Stimulated activated CD4-positive, alpha-beta T cell treated with anti-CD3 and anti-CD28 coated beads, Interleukin-1b, Interleukin-23, amount 100 ng/mL, for 48 hours (primary cell): ENCODE results near the gene M6PR.
A peak's percentile ranks its signal among the peaks of the same experiment; 100 is the strongest.
"Not testable (repeated sequence)": the region's sequence is repeated elsewhere in the genome, so short reads cannot be mapped to it uniquely, and the experiment has no call there.

Source experiments
- DNase-seq: peaks from one replicate; pipeline ENCODE4 v3.0.0-alpha.2; 2020

M6PR gene

DNA sequence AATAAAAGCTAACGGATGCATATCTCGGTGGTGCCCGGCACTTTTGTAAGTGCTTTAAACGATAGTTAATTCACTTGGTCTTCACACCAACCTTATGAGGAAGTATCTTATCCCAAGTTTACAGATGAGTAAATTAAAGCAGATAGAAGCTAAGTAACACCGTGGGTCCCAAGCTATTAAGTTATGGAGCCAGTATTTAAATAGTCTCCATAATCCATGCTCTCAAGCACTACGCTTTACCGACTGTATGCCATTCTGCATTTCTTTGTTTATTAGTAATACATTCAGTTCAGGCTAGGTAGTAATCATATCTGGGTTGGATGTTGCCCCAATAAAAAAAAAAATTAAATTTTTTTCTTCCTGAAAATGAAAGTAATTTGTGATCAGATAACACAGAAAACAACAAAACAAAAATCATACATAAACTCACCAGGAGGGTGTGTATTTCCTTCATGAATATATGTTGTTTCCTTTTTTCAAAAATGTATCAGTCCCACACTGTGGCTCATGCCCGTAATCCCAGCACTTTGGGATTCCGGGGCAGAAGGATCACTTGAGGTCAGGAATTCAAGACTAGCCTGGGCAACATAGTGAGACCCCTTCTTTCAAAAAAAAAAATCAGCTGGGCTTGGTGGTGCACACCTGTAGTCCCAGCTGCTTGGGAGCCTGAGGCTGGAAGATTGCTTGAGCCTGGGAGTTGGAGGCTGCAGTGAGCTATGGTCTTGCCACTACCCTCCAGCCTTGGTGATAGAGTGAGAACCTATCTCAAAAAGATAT, 1.4 kb upstream of the M6PR start:
- DNase-seq: no peak

DNA sequence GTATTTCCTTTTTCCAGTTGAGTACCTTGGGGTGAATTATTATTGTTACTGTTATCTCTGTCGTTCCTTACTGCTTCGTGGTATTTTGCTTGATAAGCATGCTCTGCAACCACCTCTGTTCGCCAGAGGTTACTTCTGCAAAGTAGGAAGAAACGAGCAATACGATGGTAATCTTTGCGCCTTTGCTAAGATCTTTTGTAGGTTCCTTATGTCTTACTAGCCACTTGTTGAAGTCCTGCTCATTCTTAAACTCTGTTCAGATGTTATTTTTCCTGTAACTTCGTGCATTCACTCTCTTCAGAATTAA, 729 bp upstream of the M6PR start:
- no peak for DNase-seq

DNA sequence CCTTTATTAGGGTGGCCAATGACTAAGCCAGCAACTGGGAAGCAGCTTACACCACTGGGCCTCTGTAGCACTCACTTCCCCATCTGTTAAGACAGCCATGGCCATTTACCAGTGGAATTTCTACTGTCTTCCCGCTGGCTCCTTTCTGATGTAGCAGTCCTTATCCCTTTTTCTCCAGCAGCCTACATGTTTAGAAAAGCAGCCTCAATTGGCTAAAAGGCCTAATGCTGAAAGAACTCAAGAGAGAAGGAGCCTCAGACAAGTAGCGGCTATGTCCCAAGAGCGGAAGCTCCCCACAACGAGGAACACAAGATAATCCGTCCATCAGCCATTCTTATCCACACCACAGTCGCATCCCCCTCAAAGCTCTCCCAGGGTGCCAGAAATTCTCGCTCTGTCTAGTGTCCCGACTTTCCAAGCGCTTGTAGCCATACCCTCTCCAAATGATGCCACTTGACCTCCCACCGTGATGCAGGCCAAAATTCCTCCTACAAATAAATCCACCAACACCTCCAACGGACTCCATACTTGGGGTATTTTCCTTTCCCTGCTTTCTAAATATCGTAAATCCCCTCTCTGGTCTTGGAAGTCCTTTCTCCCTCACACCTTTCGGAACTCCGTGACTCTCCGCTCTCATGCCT, 624 bp downstream of the M6PR start:
- no peak for DNase-seq

DNA sequence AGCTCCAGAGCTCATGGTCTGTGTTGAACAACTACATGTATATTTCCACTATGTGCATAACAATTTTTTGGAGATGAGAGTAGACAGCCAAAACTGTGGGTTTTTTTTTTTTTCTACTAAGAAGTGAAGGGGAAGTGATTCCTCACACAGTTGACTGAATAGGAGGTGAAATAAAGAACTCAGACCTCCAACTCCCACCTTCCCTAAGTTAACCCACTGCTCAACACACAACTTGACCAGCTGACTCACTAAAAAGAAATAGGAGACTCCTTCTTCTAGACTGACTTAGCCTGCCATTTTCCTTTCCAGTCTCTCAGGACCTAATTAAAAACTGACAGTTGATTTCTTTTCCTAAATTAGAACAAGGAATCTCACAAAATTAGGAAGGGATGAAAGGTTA, 1.7 kb downstream of the M6PR start:
- DNase-seq: no peak

DNA sequence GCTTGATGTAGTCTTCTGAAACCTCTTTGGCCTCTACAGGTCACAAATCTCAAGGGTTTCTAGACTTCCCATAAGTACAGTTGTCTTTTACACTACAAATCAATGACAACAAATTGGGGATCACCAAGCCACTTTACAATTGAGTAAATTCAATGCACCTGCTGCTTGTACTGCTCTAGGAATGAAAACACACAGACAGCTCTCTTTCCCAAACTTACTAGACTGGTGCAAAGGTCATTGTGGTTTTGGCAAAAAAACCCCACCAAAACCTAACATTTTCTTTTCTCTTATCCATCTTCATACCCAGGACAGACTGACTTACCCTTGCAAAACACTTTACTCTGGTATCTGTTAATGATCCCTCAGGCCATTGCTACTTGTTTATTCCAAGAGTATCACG, 2.7 kb downstream of the M6PR start:
- DNase-seq: no peak

DNA sequence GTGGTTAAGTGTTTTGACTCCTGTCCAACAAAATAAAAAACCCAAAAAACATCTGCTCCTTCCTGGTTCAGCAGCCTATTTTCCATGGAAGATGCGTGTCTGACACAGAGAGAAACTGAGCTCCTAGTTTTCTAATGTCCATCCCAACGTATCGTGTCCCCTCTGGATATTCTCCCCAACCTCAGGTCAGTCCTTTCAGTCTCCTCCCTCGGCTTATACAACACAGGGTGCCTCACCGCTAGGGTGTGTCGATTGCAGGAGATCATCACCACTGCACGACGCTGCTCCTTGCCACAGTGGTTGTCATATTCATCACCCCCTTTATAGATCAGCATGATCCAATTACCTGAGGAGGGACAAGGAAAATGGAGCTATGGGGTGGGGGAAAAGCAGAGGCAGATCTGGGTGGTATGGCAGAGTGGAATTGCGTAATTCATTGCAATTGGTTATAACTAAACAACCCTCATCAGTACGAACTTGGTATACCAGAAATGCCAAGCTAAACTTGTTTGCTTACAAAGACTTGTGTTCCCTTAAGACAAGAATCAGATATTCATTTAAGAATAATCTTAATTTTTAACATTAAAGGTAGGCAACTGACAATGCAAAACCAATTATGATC, 5.8 kb downstream of the M6PR start:
- DNase-seq: no peak

DNA sequence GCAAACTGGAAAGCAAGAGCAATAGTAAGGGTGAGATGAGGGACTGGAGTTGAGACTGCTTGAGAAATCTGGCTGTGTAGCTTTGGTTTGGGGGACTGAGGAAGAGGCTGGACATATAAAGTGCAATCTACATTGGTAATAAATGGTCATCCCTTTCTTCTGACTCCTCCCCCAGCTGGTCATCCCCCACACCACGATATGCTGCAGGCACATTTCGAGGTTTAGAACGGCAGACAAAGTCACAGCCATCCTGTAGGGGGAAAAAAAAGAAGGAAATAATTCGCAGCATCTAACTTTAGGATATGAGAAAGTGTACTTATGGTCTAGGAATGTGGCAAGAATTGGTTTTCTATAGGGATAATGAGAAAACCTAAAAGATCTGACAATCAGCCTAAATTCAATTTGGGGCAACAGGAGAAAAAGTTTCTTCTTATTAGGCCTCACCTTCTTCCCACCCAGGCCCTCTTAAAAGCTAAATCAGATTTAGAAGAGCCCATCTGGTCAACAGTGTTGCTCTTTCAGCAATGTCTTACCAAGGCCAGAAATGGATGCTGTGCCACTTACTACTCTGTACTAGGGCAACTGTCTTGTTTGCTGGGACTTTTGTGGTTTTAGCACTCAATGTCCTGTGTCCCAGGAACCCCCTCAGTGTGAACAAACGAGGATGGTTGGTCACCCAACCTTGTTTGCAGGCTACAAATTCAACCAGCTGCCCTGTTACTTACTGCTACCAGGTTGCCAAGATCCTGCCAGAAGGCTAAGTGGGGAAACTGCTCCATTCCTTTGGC, 7.6 kb downstream of the M6PR start:
- DNase-seq: no peak

DNA sequence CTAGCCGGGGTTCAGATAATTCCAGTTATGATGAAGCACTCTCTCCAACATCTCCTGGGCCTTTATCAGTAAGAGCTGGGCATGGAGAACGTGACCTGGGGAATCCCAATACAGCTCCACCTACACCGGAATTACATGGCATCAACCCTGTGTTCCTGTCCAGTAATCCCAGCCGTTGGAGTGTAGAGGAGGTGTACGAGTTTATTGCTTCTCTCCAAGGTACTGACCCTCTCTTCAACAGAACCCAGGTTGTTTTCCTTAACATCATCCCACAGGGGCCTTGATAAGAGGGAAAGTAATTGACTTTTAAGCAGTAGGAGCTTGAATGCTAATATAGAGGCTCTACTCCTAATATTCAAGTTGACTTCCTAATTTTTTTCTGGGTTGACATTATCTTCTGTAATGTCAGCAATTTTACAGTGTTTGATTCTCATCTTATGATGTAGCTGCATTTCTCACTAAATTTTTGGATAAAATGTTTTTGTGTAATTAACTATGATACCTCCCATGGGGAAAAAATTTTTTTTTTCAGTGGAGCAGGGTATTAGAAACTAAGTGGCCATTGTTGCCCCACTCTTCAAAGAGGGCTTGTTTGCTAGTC, 11.5 kb downstream of the M6PR start:
- DNase-seq: not testable (repeated sequence)

DNA sequence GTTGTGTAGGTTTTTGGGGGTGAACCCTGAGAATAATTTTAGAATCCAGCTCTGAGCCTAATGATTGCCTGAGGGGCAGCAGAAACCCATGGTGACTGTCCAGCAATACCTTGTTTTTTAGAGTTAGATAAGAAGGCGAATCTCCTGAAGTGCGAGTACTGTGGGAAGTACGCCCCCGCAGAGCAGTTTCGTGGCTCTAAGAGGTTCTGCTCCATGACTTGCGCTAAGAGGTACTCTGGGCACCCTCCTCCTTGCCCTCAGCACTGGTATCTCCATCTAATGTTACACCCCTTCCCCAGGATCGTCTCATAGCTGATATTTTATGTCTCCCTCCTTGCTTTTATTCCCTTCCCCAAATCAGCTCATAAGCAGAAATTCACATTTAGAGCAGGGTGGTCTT, 12.7 kb downstream of the M6PR start:
- DNase-seq: no peak

DNA sequence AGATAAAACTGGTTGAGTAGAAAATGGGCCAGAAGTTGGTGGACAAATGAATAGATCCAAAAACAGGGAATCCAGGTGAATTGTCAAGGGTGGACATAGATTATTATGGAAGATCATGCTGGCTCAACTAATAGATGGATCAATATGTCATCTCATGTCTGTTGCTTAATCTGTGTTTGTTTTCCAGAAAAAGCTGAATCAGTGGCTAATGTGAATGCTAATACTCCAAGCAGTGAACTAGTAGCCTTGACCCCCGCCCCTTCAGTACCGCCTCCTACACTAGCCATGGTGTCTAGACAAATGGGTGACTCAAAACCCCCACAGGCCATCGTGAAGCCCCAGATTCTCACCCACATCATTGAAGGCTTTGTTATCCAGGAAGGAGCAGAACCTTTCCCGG, 15.4 kb downstream of the M6PR start:
- not testable (repeated sequence) for DNase-seq

DNA sequence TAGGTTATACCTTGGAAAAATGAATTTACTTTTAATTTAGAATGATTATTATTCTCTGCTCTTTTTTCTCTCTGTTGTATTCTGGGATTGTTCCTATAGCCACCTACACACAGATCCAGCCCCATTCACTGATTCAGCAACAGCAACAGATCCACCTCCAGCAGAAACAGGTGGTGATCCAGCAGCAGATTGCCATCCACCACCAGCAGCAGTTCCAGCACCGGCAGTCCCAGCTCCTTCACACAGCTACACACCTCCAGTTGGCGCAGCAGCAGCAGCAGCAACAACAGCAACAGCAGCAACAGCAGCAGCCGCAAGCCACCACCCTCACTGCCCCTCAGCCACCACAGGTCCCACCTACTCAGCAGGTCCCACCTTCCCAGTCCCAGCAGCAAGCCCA, 17.0 kb downstream of the M6PR start:
- not testable (repeated sequence) for DNase-seq

DNA sequence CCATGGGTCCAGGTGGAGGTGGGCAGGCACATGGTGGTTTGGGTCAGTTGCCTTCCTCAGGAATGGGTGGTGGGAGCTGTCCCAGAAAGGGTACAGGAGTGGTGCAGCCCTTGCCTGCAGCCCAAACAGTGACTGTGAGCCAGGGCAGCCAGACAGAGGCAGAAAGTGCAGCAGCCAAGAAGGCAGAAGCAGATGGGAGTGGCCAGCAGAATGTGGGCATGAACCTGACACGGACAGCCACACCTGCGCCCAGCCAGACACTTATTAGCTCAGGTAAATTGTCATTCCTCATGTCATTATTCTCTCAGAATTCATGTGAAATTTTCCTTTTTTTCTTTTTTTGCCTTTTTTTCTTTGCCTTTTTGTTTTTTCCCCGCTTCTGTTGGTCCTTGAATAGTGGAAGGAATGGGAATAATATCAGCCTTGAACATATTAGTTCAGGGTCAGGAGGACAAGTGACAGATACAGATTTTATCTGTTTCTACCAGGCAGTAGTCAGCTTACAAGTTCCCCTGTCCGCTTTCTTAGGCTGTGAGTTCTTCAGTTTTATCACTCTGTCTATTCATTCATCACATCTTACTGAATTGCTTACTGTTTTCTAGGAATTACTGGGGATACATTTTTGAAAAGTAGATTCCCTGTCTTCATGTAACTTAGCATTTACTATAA, 18.7 kb downstream of the M6PR start:
- not testable (repeated sequence) for DNase-seq

DNA sequence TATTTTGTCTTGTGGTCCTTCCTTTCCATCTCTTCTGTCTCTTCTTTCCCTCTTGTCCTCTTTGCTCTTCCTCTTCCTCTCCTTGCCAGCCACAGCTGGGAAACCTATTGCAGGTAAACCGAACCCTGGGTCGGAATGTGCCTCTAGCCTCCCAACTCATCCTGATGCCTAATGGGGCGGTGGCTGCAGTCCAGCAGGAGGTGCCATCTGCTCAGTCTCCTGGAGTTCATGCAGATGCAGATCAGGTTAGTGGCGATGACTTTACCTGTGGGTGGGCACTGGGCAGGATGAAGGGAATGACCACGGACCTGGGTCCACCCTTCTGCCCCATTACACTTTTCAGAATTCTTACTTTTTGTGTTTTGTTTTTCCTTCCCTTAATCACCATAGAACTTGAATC, 26.9 kb downstream of the M6PR start:
- DNase-seq: no peak

DNA sequence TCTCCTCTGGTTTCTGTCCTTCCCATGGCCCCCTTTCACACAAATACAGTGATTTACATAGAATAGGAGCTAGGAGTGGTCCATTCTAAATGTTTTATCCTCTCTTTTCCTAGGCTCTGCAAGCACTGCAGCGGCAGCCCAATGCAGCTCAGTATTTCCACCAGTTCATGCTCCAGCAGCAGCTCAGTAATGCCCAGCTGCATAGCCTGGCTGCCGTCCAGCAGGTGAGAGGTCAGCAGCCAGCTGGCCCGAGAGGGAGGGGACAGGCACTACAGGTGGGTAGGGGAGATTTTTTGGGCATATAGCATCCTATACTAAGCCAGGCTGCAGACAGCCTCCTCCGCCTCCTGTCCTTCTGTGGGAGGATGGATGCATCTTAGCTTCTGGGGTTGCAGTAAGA, 29.8 kb downstream of the M6PR start:
- DNase-seq: not testable (repeated sequence)

DNA sequence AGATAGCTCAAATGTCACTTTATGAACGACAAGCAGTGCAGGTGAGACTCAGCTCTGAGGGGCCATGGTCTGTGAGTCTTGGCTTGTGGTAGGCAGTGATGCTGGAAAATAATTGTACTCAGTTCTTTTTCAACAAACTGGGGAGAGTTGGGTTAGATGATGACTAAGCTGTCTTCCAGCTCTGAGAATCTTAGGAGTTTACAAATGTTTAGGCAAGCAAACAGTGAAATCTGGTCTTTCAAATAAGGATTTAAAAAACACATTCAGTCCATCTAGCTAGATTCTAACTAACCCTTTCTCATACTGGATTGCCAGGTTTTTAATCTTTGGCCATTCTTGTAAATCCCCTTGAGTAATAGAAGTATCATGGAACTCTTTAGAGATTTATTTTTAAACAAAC, 31.7 kb downstream of the M6PR start:
- no peak for DNase-seq

DNA sequence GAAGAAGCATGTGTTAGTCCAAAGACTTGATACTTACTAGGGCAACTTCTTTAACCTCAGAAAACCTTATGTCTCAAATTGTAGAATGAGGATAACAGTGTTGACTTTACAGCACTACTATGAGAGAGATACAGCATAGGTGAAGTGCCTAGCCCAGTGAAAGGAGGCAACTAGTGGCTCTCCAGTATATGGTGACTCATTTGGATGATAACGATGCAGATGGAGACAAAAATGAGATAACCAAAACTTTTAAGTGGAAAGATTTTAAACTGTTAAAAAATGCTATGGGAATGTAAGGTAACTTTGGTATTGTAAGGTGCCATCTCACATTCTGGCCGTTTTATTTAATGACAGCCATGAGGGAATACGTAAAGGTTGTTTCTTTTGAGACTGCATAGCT, 32.4 kb downstream of the M6PR start:
- no peak for DNase-seq

DNA sequence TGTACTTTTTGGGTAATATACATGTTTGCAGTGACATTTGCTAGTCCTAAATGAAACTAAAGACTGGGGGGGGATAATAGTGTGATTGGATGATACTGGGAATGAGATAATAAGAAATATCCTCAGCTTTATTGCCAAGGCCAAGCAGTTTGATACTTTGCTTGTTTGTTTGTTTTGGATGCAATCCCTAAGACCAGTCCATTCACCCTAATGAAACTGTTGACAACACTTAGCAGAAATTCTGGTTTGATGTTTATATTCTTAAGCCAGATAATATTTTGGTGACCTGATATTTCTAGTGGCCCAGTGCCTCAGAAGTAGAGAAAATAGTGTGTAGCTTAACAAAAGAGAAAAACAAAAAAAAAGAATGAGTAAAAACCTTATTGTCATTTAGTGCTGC, 33.3 kb downstream of the M6PR start:
- DNase-seq: no peak

DNA sequence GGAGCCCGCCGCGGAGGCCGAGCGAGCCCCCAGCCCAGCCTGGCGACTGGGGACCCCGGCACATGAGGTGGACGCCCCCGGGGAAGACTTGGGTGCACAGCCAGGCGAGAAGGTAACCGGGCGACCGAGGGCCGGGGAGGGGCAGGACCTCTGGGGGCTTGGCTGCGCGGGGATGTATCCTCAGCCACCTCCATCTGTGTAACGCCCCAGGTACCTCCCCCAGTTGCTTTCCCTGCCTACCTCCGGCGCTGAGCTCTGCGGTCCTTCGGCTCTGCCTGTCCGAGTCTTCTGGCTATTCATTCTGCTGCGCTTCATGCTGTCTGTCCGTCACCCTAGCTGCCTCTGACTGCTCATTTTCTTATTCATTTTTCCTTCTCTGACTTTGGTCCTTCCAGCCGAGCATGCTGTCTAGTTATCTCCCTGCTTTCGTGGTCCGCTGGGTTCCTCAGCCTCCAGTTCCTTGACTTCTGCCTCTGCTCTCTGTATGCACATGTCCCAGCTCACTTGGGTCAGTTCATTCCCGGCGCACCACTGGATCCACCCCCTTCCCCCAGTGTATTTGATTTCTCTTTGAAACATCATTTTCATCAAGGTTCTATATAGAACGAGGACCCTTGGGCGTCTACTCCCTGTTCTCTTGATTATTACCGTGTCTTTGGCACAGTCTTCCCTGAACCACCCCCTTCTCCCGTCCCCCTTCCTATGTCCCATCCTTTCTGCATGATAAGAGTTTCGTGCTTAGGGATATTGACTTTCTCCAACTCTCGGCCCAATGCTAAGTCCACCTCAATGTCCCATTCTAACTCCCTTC, 34.5 kb downstream of the M6PR start:
- DNase-seq: peak; percentile 35

DNA sequence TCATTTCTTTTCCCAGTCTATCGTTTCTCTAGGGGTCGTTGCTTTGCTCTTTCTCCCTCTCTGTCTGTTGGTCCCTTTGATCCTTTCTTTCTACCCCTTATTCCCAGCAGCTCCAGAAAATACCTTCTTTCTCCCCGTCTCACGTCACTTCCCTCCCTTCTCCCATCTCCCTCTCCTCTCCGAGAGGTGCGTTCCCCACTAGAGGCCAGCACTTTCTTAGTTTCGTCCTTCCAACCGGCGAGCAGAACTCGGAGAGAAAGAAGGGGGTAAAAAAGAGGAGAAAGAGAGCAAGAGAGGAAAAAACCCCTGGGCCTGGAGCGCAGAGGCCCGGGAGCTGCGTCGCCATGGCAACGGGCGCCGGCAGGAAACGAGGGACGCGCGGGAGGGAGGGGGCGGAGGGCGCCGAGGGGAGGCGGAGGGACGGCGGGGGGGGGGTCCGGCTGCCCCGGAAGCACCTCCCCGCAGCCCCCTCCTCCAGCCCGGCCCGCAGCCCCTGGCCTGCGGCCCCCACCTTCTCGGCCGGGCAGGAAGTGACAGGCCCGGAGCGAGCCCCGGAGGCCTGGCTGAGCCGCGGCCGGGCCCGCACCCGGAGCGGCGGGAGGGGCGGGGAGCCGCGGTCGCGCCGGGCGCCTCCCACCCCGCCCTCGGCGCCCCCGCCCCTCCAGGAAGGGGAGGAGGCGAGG, 35.3 kb downstream of the M6PR start, which contains the start of gene PHC1:
PHC1 (plus strand) TSS at position 477 of the 683 bp plus-strand sequence. CDS start 3,169 bp downstream, outside the sequence.
- DNase-seq: peak; percentile 61

DNA sequence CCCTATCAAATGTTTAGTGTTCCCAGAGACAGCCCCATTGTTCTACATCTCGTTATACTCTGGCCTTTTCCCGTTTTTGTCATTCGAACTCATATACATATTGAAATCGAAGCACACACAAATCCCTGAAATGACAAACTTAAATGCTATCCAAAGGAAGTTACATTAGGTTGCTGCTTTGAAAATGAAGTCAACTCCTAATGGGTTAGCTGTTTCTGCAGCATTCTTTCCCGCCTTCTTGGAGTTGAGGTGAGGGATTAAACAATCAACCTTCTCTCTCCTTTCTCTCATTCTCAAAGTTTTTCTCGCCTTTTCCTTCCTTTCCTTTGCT, 35.8 kb downstream of the M6PR start:
- DNase-seq: no peak

DNA sequence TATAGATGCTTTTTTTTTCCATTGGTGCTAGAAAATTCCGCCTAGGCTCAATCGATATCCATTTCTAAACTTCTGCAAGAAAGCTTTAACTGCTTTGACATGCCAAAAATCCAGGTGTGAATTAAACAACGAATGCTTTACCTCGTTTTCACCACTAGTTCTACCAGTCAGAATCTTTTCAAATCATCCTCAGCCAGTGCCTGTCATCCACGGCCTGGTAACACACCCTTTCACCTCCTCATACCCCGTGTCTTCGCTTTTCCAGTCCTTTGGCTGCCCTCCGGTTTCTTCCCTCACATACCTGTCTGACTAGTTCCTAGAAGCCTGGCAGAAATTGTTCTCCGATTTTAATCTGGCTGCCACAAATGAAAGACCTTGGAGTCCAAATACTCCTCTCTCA, 36.5 kb downstream of the M6PR start:
- DNase-seq: peak; percentile 16
